ENCODE measurements around the gene PIAS3. TPM values are rescaled to one million over a fixed set of nuclear protein-coding genes. Genes with fewer than 3 reads are reported as not detected.
"Not testable (repeated sequence)": the region's sequence is repeated elsewhere in the genome, so short reads cannot be mapped to it uniquely, and the experiment has no call there.

PIAS3 gene
- total RNA-seq, 1 donor from 2014 or later: 58.5 TPM

GRCh38 chr1:145828367-145829026 lies 30.4 kb downstream of the PIAS3 start:
- no peak for TF ChIP-seq CTCF (IDR thresholded peaks at IDR 0.05)
- Mint-ChIP-seq H3K4me1 (ENCODE audit: low read depth) (peaks cover 24% of the 10 kb centered on the region), H3K27me3 (ENCODE audit: low read depth) (no peaks in the 10 kb centered on the region), H3K9me3 (ENCODE audit: low read depth) (no peaks in the 10 kb centered on the region), H3K27ac (ENCODE audit: unreplicated experiment) (peak overlapping the region; percentile 75), H3K36me3 (ENCODE audit: low read depth) (peaks cover 48% of the 10 kb centered on the region), H3K4me3 (ENCODE audit: unreplicated experiment) (no peak overlapping the region)
- DNase-seq (ENCODE audit: low spot score): no peak

- Mint-ChIP-seq H3K27me3 (ENCODE audit: low read depth) (no peaks in the 10 kb centered on the region), H3K4me3 (ENCODE audit: unreplicated experiment) (no peak overlapping the region), H3K9me3 (ENCODE audit: low read depth) (no peaks in the 10 kb centered on the region), H3K4me1 (ENCODE audit: low read depth) (peaks cover 24% of the 10 kb centered on the region), H3K27ac (ENCODE audit: unreplicated experiment) (peak overlapping the region; percentile 75), H3K36me3 (ENCODE audit: low read depth) (peaks cover 44% of the 10 kb centered on the region)
- no peak for DNase-seq (ENCODE audit: low spot score)
- no peak for TF ChIP-seq CTCF (IDR thresholded peaks at IDR 0.05)
Measured at GRCh38 chr1:145827966-145828365, 30.9 kb downstream of the PIAS3 start.

- peak; percentile 47 for TF ChIP-seq CTCF (IDR thresholded peaks at IDR 0.05)
- no peaks in the 10 kb centered on the region for H3K9me3 Mint-ChIP-seq (ENCODE audit: low read depth)
- DNase-seq (ENCODE audit: low spot score): no peak
- peaks cover 27% of the 10 kb centered on the region for H3K4me1 Mint-ChIP-seq (ENCODE audit: low read depth)
- no peak overlapping the region for H3K27ac Mint-ChIP-seq (ENCODE audit: unreplicated experiment)
- no peak overlapping the region for H3K4me3 Mint-ChIP-seq (ENCODE audit: unreplicated experiment)
- H3K36me3 Mint-ChIP-seq (ENCODE audit: low read depth): peaks cover 35% of the 10 kb centered on the region
- H3K27me3 Mint-ChIP-seq (ENCODE audit: low read depth): no peaks in the 10 kb centered on the region
Measured at GRCh38 chr1:145826030-145826429, 32.9 kb downstream of the PIAS3 start.

- Mint-ChIP-seq H3K4me3 (ENCODE audit: unreplicated experiment) (peak overlapping the region; percentile 98), H3K36me3 (ENCODE audit: low read depth) (peaks cover 25% of the 10 kb centered on the region), H3K27me3 (ENCODE audit: low read depth) (no peaks in the 10 kb centered on the region), H3K4me1 (ENCODE audit: low read depth) (peaks cover 27% of the 10 kb centered on the region), H3K9me3 (ENCODE audit: low read depth) (no peaks in the 10 kb centered on the region), H3K27ac (ENCODE audit: unreplicated experiment) (peak overlapping the region; percentile 98)
- TF ChIP-seq CTCF (IDR thresholded peaks at IDR 0.05): no peak
- DNase-seq (ENCODE audit: low spot score): no peak
Measured at GRCh38 chr1:145824499-145824842, 34.4 kb downstream of the PIAS3 start.

GRCh38 chr1:145823565-145824498 lies 35.0 kb downstream of the PIAS3 start, which contains the start of the genes POLR3C and RNF115:
Gene POLR3C, plus strand, starts transcription at chr1:145824200. Its CDS starts 1,577 bp downstream, at chr1:145825777.
Gene RNF115, minus strand, starts transcription at chr1:145824095. Its CDS starts 222 bp downstream, at chr1:145823873.
- peak; percentile 8 for TF ChIP-seq CTCF (IDR thresholded peaks at IDR 0.05)
- Mint-ChIP-seq H3K4me3 (ENCODE audit: unreplicated experiment) (peak within 1 kb of the TSS; percentile 98), H3K27ac (ENCODE audit: unreplicated experiment) (peak within 1 kb of the TSS; percentile 98), H3K4me1 (ENCODE audit: low read depth) (peaks cover 27% of the 10 kb centered on the region), H3K36me3 (ENCODE audit: low read depth) (peaks cover 20% of the 10 kb centered on the region), H3K9me3 (ENCODE audit: low read depth) (no peaks in the 10 kb centered on the region), H3K27me3 (ENCODE audit: low read depth) (no peaks in the 10 kb centered on the region)
- DNase-seq (ENCODE audit: low spot score): peak; percentile 96

- peaks cover 25% of the 10 kb centered on the region for H3K4me1 Mint-ChIP-seq (ENCODE audit: low read depth)
- H3K4me3 Mint-ChIP-seq (ENCODE audit: unreplicated experiment): peak overlapping the region; percentile 33
- not testable (repeated sequence) for H3K27ac Mint-ChIP-seq (ENCODE audit: unreplicated experiment); H3K9me3 Mint-ChIP-seq (ENCODE audit: low read depth); H3K27me3 Mint-ChIP-seq (ENCODE audit: low read depth); DNase-seq (ENCODE audit: low spot score)
- H3K36me3 Mint-ChIP-seq (ENCODE audit: low read depth): peaks cover 11% of the 10 kb centered on the region
Measured at GRCh38 chr1:145822779-145823331, 36.0 kb downstream of the PIAS3 start.

- peak overlapping the region; percentile 45 for H3K27ac Mint-ChIP-seq (ENCODE audit: unreplicated experiment)
- H3K4me3 Mint-ChIP-seq (ENCODE audit: unreplicated experiment); H3K27me3 Mint-ChIP-seq (ENCODE audit: low read depth); H3K9me3 Mint-ChIP-seq (ENCODE audit: low read depth); H3K36me3 Mint-ChIP-seq (ENCODE audit: low read depth); H3K4me1 Mint-ChIP-seq (ENCODE audit: low read depth); DNase-seq (ENCODE audit: low spot score): not testable (repeated sequence)
Measured at GRCh38 chr1:145818095-145818494, 40.8 kb downstream of the PIAS3 start.
